CD4-positive, alpha-beta T cell (primary cell): ENCODE results near the gene G3BP2. TPM values are rescaled to one million over a fixed set of nuclear protein-coding genes. Genes with fewer than 3 reads are reported as not detected.

Source experiments
- ATAC-seq: fragments of 200-7000 bp; cut with Tn5 transposase; one replicate; pipeline ENCODE4 v1.10.0; 2022; ENCODE audit warnings: mild to moderate bottlenecking; ENCODE audit not compliant: poor library complexity
- CTCF ChIA-PET: fragments of 350-600 bp; sonication (Branson Sonifier 250); formaldehyde crosslinking; loops from one replicate; lab custom pipeline; 2021; ENCODE audit warnings: antibody characterized with exemption, inconsistent platforms; lab: Charles Lee
- POLR2A ChIA-PET: fragments of 350-600 bp; sonication (Branson Sonifier 250); formaldehyde crosslinking; loops from one replicate; lab custom pipeline; 2021; ENCODE audit warnings: antibody characterized with exemption, inconsistent platforms; lab: Charles Lee
- DNase-seq, 14 experiments: peaks; one replicate each; pipeline ENCODE4 v3.0.0-alpha.2; 2013 to 2020; ENCODE audit warnings: mixed read lengths in 2 of 14
- H3K27ac ChIP-seq, 2 donors: one replicate each; pipeline versions ENCODE4 v1.5.1 to v1.7.0; 2013; ENCODE audit warnings: low read length in 2 of 2, low read depth in 1 of 2, mild to moderate bottlenecking in 1 of 2
- H3K27me3 ChIP-seq, 2 experiments: 1 replicate in 1 of 2; 2 replicates in 1 of 2; pipeline versions ENCODE4 v1.6.1 to v1.7.0; 2013; ENCODE audit warnings: low read length in 2 of 2, control low read depth in 1 of 2, mild to moderate bottlenecking in 1 of 2, moderate library complexity in 1 of 2; ENCODE audit not compliant: insufficient read depth in 2 of 2, control insufficient read depth in 1 of 2
- H3K36me3 ChIP-seq: one replicate; pipeline ENCODE4 v1.6.1; 2013; ENCODE audit warnings: low read length, control low read depth; ENCODE audit not compliant: insufficient read depth
- H3K4me1 ChIP-seq: one replicate; pipeline ENCODE4 v1.6.1; 2013; ENCODE audit warnings: low read length, control low read depth; ENCODE audit not compliant: insufficient read depth
- H3K4me3 ChIP-seq: one replicate; pipeline ENCODE4 v1.5.1; 2013; ENCODE audit warnings: mild to moderate bottlenecking, low read length, moderate library complexity
- H3K9me3 ChIP-seq, 2 experiments: 1 replicate in 1 of 2; 2 replicates in 1 of 2; pipeline versions ENCODE4 v1.6.1 to v1.7.0; 2013; ENCODE audit warnings: low read length in 2 of 2, mild to moderate bottlenecking in 2 of 2, control low read depth in 1 of 2, moderate library complexity in 1 of 2; ENCODE audit not compliant: control insufficient read depth in 1 of 2, insufficient read depth in 1 of 2
- H3K27ac Mint-ChIP-seq: one replicate; pipeline ENCODE4 v1.8.0; 2020; ENCODE audit warnings: mixed read lengths
- H3K27me3 Mint-ChIP-seq: one replicate; pipeline ENCODE4 v1.8.0; 2021; ENCODE audit warnings: mixed read lengths
- H3K36me3 Mint-ChIP-seq: one replicate; pipeline ENCODE4 v1.8.0; 2021; ENCODE audit warnings: low read depth, mixed read lengths
- H3K4me1 Mint-ChIP-seq: one replicate; pipeline ENCODE4 v1.8.0; 2021; ENCODE audit warnings: low read depth, mixed read lengths
- H3K4me3 Mint-ChIP-seq: one replicate; pipeline ENCODE4 v1.8.0; 2020; ENCODE audit warnings: mild to moderate bottlenecking, mixed read lengths
- H3K9me3 Mint-ChIP-seq: one replicate; pipeline ENCODE4 v1.8.0; 2020; ENCODE audit warnings: mixed read lengths
- CTCF ChIP-seq: fragments of 200-600 bp; IDR thresholded peaks from one replicate; pipeline ENCODE4 v1.8.0; 2022; ENCODE audit warnings: antibody characterized with exemption, mild to moderate bottlenecking
- intact Hi-C, 2 experiments: fragments of 100-400 bp; cut with DNase I in 1 of 2; cut with micrococcal nuclease in 1 of 2; formaldehyde crosslinking; loops; one replicate each; pipeline versions ENCODE4 v1.15.1 to v1.9.0; 2023 to 2025; cut with DNase I, micrococcal nuclease
- total RNA-seq, 174 experiments: library from RNA in 2 of 174; stranded (reverse) in 2 of 174; gene quantifications; one replicate each; pipeline ENCODE4 v1.2.3 and lab custom pipeline; 2021 to 2026

The G3BP2 gene
- total RNA-seq, 2 experiments from 2014 or later, result 319 to 322 TPM

DNA sequence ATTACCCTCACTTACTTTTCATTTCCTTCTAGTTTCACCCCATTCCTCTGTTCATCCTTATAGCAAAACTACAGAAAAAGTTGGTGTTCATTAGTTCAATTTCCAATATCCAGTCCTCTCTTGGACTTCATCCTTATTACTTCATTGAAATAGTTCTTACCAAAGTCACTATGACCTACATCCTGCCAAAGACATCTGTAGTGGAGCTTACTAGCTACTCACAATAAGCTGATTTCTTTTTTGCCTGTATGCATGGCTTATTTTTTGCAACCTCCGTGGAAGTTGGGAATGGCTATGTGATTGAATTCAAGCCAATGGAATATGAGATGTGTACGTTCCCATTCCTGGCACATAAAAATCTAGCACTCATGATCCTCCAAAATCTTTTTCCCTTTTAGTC is 38.3 kb downstream of the G3BP2 start:
- no peak overlapping the region for H3K27ac ChIP-seq
- Mint-ChIP-seq H3K4me3 (no peak overlapping the region), H3K4me1 (peaks cover 11% of the 10 kb centered on the region), H3K27me3 (no peaks in the 10 kb centered on the region), H3K9me3 (no peaks in the 10 kb centered on the region), H3K27ac (no peak overlapping the region), H3K36me3 (no peaks in the 10 kb centered on the region)
- intact Hi-C loops, result loop anchor here in 1 of 2 experiments (5.0 to 10.0 kb wide), 3 partner anchors 37 to 580 kb away; partner anchors contain the start of genes G3BP2 and SCARB2
- H3K36me3 ChIP-seq, result no peaks in the 10 kb centered on the region
- POLR2A ChIA-PET, result no interaction called here
- DNase-seq (no peak), ATAC-seq (no peak)
- H3K4me1 ChIP-seq, result peaks cover 11% of the 10 kb centered on the region
- H3K27me3 ChIP-seq, result no peaks in the 10 kb centered on the region
- no peak for TF ChIP-seq CTCF
- H3K4me3 ChIP-seq, result no peak overlapping the region
- CTCF ChIA-PET, result no interaction called here
- H3K9me3 ChIP-seq, result no peaks in the 10 kb centered on the region

GRCh38 chr4:75634281-75634680 is 38.9 kb downstream of the G3BP2 start:
- H3K4me3 Mint-ChIP-seq, result no peak overlapping the region
- intact Hi-C loops, result loop anchor here in 1 of 2 experiments (5.0 to 10.0 kb wide), 3 partner anchors 38 to 581 kb away; partner anchors contain the start of genes G3BP2 and SCARB2
- Histone ChIP-seq H3K4me3 (no peak overlapping the region), H3K27me3 (no peaks in the 10 kb centered on the region), H3K27ac (no peak overlapping the region), H3K9me3 (no peaks in the 10 kb centered on the region), H3K4me1 (peaks cover 16% of the 10 kb centered on the region), H3K36me3 (no peaks in the 10 kb centered on the region)
- ChIA-PET POLR2A (no interaction called here), CTCF (no interaction called here)
- peaks cover 12% of the 10 kb centered on the region for H3K4me1 Mint-ChIP-seq
- H3K27ac Mint-ChIP-seq, result no peak overlapping the region
- H3K27me3 Mint-ChIP-seq, result no peaks in the 10 kb centered on the region
- H3K36me3 Mint-ChIP-seq, result no peaks in the 10 kb centered on the region
- ATAC-seq (no peak), DNase-seq (no peak)
- TF ChIP-seq CTCF, result no peak
- H3K9me3 Mint-ChIP-seq, result no peaks in the 10 kb centered on the region

DNA sequence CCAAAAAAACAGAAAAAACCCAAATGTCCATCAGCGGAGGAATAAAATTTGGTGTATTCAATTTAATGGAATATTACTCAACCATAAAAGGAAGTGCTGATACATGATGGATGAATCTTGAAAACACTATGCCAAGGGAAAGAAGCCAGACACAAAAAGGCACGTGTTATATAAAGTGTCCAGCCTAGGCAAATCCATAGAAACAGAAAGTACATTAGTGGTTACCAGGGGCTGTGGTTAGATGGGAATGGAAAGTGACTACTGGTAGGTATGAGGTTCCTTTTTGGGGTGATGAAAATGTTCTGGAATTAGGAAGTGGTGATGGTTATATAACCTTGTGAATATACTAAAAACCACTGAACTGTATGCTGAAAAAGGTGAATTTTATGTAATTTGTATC is 39.4 kb downstream of the G3BP2 start:
- Histone ChIP-seq H3K4me1 (peaks cover 16% of the 10 kb centered on the region), H3K27ac (no peak overlapping the region), H3K27me3 (no peaks in the 10 kb centered on the region), H3K36me3 (no peaks in the 10 kb centered on the region), H3K4me3 (no peak overlapping the region), H3K9me3 (no peaks in the 10 kb centered on the region)
- H3K27me3 Mint-ChIP-seq, result no peaks in the 10 kb centered on the region
- TF ChIP-seq CTCF, result no peak
- H3K27ac Mint-ChIP-seq, result no peak overlapping the region
- no peaks in the 10 kb centered on the region for H3K36me3 Mint-ChIP-seq
- no peak for DNase-seq
- CTCF ChIA-PET, result no interaction called here
- ATAC-seq, result no peak
- H3K4me3 Mint-ChIP-seq, result no peak overlapping the region
- POLR2A ChIA-PET, result no interaction called here
- peaks cover 12% of the 10 kb centered on the region for H3K4me1 Mint-ChIP-seq
- intact Hi-C loops, result loop anchor here in 1 of 2 experiments (5.0 to 10.0 kb wide), 3 partner anchors 38 to 581 kb away; partner anchors contain the start of genes G3BP2 and SCARB2
- H3K9me3 Mint-ChIP-seq, result no peaks in the 10 kb centered on the region
